ENCODE results near the gene SPANXC.
"Not testable (repeated sequence)": the region's sequence is repeated elsewhere in the genome, so short reads cannot be mapped to it uniquely, and the experiment has no call there.

SPANXC gene

GRCh38 chrX:141242417-141242816, at the start of gene SPANXC:
Gene SPANXC (minus strand): TSS chrX:141242517. CDS start chrX:141242457, 60 bp downstream.
- not testable (repeated sequence) for H3K9ac ChIP-seq (ENCODE audit: low read depth, low read length); H3K9me3 ChIP-seq (ENCODE audit: insufficient read depth, low read depth, low read length); H3K36me3 ChIP-seq (ENCODE audit: insufficient read depth, low read depth, low read length); H3K4me1 ChIP-seq (ENCODE audit: insufficient read depth, low read length); H3K27me3 ChIP-seq (ENCODE audit: insufficient read depth, low read length); H3K4me3 ChIP-seq (ENCODE audit: low read length); H3K27ac ChIP-seq (ENCODE audit: low read length)

GRCh38 chrX:141279476-141279875, 37.2 kb upstream of the SPANXC start:
- Histone ChIP-seq H3K4me3 (ENCODE audit: low read length) (no peak overlapping the region), H3K27me3 (ENCODE audit: insufficient read depth, low read length) (no peaks in the 10 kb centered on the region)

GRCh38 chrX:141278306-141278705, 36.0 kb upstream of the SPANXC start:
- Histone ChIP-seq H3K27me3 (ENCODE audit: insufficient read depth, low read length) (no peaks in the 10 kb centered on the region), H3K27ac (ENCODE audit: low read length) (no peak overlapping the region), H3K36me3 (ENCODE audit: insufficient read depth, low read depth, low read length) (no peaks in the 10 kb centered on the region), H3K9me3 (ENCODE audit: insufficient read depth, low read depth, low read length) (no peaks in the 10 kb centered on the region), H3K9ac (ENCODE audit: low read depth, low read length) (no peak overlapping the region), H3K4me1 (ENCODE audit: insufficient read depth, low read length) (no peaks in the 10 kb centered on the region), H3K4me3 (ENCODE audit: low read length) (no peak overlapping the region)

More at GRCh38 chrX:141279476-141279875, 37.2 kb upstream of the SPANXC start:
- no peak overlapping the region for H3K27ac ChIP-seq (ENCODE audit: low read length)
- H3K36me3 ChIP-seq (ENCODE audit: insufficient read depth, low read depth, low read length) = no peaks in the 10 kb centered on the region
- no peak overlapping the region for H3K9ac ChIP-seq (ENCODE audit: low read depth, low read length)
- no peaks in the 10 kb centered on the region for H3K9me3 ChIP-seq (ENCODE audit: insufficient read depth, low read depth, low read length)
- no peaks in the 10 kb centered on the region for H3K4me1 ChIP-seq (ENCODE audit: insufficient read depth, low read length)

- Histone ChIP-seq H3K27me3 (ENCODE audit: insufficient read depth, low read length) (no peaks in the 10 kb centered on the region), H3K4me3 (ENCODE audit: low read length) (no peak overlapping the region), H3K9me3 (ENCODE audit: insufficient read depth, low read depth, low read length) (no peaks in the 10 kb centered on the region)
Observed at GRCh38 chrX:141258080-141258479, 15.8 kb upstream of the SPANXC start.

DNA sequence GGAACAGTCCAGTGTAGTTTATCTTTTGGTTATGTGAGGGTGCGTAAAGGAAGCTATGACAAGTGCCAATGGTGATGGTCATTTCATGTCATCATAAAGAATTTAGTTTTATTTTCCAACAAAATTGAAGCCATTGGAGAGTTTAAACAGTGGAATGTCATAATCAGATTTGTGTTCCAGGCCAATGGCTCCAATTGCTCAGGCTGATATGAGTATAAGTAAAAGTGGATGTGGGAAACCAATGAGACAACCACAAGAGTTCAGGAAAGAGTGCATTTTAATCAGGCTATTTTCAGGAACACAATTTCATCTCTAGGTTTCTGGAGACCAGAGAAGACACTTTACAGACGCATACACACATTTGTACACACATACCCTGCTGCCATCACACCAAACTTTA, 20.7 kb downstream of the SPANXC start:
- H3K9me3 ChIP-seq (ENCODE audit: insufficient read depth, low read depth, low read length) = no peaks in the 10 kb centered on the region
- H3K4me3 ChIP-seq (ENCODE audit: low read length) = no peak overlapping the region
- H3K27me3 ChIP-seq (ENCODE audit: insufficient read depth, low read length) = no peaks in the 10 kb centered on the region

More at GRCh38 chrX:141258080-141258479, 15.8 kb upstream of the SPANXC start:
- Histone ChIP-seq H3K36me3 (ENCODE audit: insufficient read depth, low read depth, low read length) (no peaks in the 10 kb centered on the region), H3K4me1 (ENCODE audit: insufficient read depth, low read length) (no peaks in the 10 kb centered on the region), H3K27ac (ENCODE audit: low read length) (no peak overlapping the region), H3K9ac (ENCODE audit: low read depth, low read length) (no peak overlapping the region)

GRCh38 chrX:141220342-141221008, 21.8 kb downstream of the SPANXC start:
- Histone ChIP-seq H3K27ac (ENCODE audit: low read length) (no peak overlapping the region), H3K9me3 (ENCODE audit: insufficient read depth, low read depth, low read length) (no peaks in the 10 kb centered on the region), H3K4me3 (ENCODE audit: low read length) (no peak overlapping the region), H3K9ac (ENCODE audit: low read depth, low read length) (no peak overlapping the region), H3K36me3 (ENCODE audit: insufficient read depth, low read depth, low read length) (no peaks in the 10 kb centered on the region), H3K27me3 (ENCODE audit: insufficient read depth, low read length) (no peaks in the 10 kb centered on the region), H3K4me1 (ENCODE audit: insufficient read depth, low read length) (no peaks in the 10 kb centered on the region)

More for the DNA sequence above, 20.7 kb downstream of the SPANXC start:
- no peak overlapping the region for H3K27ac ChIP-seq (ENCODE audit: low read length)
- H3K9ac ChIP-seq (ENCODE audit: low read depth, low read length) = no peak overlapping the region
- no peaks in the 10 kb centered on the region for H3K4me1 ChIP-seq (ENCODE audit: insufficient read depth, low read length)
- no peaks in the 10 kb centered on the region for H3K36me3 ChIP-seq (ENCODE audit: insufficient read depth, low read depth, low read length)

DNA sequence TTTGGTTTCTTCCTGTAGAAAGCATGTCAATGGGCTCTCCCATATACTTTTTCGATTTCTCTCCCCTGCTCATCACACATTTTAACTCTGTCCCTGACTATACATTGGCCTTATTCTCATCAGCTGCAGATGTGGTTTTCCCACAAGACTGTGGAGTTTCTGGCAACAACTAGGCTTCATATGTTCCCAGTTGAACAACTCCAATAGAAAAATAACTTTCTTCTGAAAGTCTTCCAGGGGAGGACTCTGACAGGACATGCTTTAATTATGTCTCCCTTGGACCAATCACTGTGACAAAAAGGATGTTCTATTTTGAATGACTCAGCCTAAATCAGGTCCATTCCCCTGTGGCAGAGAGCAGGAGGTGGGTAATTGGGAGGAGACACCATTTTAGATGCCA, 28.1 kb downstream of the SPANXC start:
- H3K27me3 ChIP-seq (ENCODE audit: insufficient read depth, low read length) = no peaks in the 10 kb centered on the region
- H3K36me3 ChIP-seq (ENCODE audit: insufficient read depth, low read depth, low read length) = no peaks in the 10 kb centered on the region
- H3K4me1 ChIP-seq (ENCODE audit: insufficient read depth, low read length) = no peaks in the 10 kb centered on the region
- no peak overlapping the region for H3K27ac ChIP-seq (ENCODE audit: low read length)
- no peaks in the 10 kb centered on the region for H3K9me3 ChIP-seq (ENCODE audit: insufficient read depth, low read depth, low read length)
- H3K9ac ChIP-seq (ENCODE audit: low read depth, low read length) = no peak overlapping the region
- no peak overlapping the region for H3K4me3 ChIP-seq (ENCODE audit: low read length)

- Histone ChIP-seq H3K4me3 (ENCODE audit: low read length) (no peak overlapping the region), H3K27me3 (ENCODE audit: insufficient read depth, low read length) (no peaks in the 10 kb centered on the region), H3K36me3 (ENCODE audit: insufficient read depth, low read depth, low read length) (no peaks in the 10 kb centered on the region), H3K4me1 (ENCODE audit: insufficient read depth, low read length) (no peaks in the 10 kb centered on the region), H3K27ac (ENCODE audit: low read length) (no peak overlapping the region), H3K9ac (ENCODE audit: low read depth, low read length) (no peak overlapping the region), H3K9me3 (ENCODE audit: insufficient read depth, low read depth, low read length) (no peaks in the 10 kb centered on the region)
Observed at GRCh38 chrX:141201962-141202361, 40.4 kb downstream of the SPANXC start.
